Measurements from ENCODE around the gene COPG1.

GRCh38 chr3:129263161-129263910 lies 13.9 kb downstream of the COPG1 start:
- TF ChIP-seq JUND (IDR thresholded peaks at IDR 0.05; ENCODE audit: low read depth, low read length) (no peak), CTCF (IDR thresholded peaks at IDR 0.05 in 2 of 3, conservative IDR thresholded peaks at IDR 0.05 in 1 of 3; ENCODE audit: control insufficient read depth in 2 of 3, extremely low read depth in 1 of 3, insufficient read depth in 1 of 3, low read depth in 3 of 3, low read length in 3 of 3) (no peak), KDM1A (IDR thresholded peaks at IDR 0.05; ENCODE audit: borderline replicate concordance) (no peak), ZNF384 (IDR thresholded peaks at IDR 0.05; ENCODE audit: borderline replicate concordance, low read depth, low read length) (no peak), ZNF24 (IDR thresholded peaks at IDR 0.05) (no peak), EED (IDR thresholded peaks at IDR 0.05; ENCODE audit: low read depth) (no peak)
